ENCODE data around the gene ACACA. TPM values are rescaled to one million over a fixed set of nuclear protein-coding genes. Genes with fewer than 3 reads are reported as not detected.

The ACACA gene
- total RNA-seq, 1 experiment from 2014 or later: 33.0 TPM

DNA sequence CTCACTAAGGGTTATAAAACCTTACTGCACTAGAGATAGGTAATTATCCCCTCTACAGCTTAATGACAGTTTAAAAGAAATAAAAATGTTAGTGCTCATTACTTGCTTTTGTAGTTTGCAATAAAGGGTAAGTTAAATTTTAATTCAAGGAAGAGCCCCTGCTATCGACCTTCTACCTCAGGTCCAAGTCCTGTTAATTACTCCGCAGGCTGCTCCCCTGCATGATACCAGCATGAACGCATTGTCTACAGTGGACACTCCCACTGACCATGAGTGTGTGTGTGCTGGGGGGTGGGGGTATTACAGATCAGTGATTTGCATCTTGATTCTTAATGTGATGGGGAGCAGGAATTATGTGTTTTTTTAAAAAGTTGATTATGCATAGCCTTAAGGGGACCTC lies 354.8 kb downstream of the ACACA start:
- Histone ChIP-seq H3K27me3 (ENCODE audit: low read length) (no peaks in the 10 kb centered on the region), H3K4me2 (ENCODE audit: low read length) (no peak overlapping the region), H2AFZ (ENCODE audit: low read length) (no peak overlapping the region), H3K9me2 (replicated peaks; ENCODE audit: low read length) (no peaks in the 10 kb centered on the region), H3K27ac (ENCODE audit: low read length) (no peak overlapping the region), H3K36me3 (ENCODE audit: low read depth, low read length) (no peaks in the 10 kb centered on the region; the same call in 1 of the 2 replicates), H4K20me1 (ENCODE audit: low read length) (no peaks in the 10 kb centered on the region), H3K4me3 (ENCODE audit: low read length) (no peak overlapping the region), H3K9ac (ENCODE audit: low read length) (no peak overlapping the region), H3K4me1 (ENCODE audit: insufficient read depth, low read length) (no peaks in the 10 kb centered on the region), H3F3A (ENCODE audit: low read length, unreplicated experiment) (no peaks in the 10 kb centered on the region), H3K79me2 (ENCODE audit: low read length) (no peaks in the 10 kb centered on the region), H3K9me3 (ENCODE audit: low read length) (no peaks in the 10 kb centered on the region)
- TF ChIP-seq EZH2 (IDR thresholded peaks at IDR 0.05; ENCODE audit: low read length, unreplicated experiment) (no peak), CTCF (conservative IDR thresholded peaks at IDR 0.05; ENCODE audit: low read depth, low read length) (no peak), EZH2phosphoT487 (IDR thresholded peaks at IDR 0.05; ENCODE audit: borderline replicate concordance, low read length) (no peak)
- CTCF ChIA-PET: no interaction called here
- no TSS peak for BruUV-seq (replicated peaks)
- ATAC-seq: no peak
- no peak for DNase-seq
- intact Hi-C loops (cut with micrococcal nuclease): no loop called here
- POLR2A ChIA-PET (ENCODE audit: unreplicated experiment): no interaction called here

DNA sequence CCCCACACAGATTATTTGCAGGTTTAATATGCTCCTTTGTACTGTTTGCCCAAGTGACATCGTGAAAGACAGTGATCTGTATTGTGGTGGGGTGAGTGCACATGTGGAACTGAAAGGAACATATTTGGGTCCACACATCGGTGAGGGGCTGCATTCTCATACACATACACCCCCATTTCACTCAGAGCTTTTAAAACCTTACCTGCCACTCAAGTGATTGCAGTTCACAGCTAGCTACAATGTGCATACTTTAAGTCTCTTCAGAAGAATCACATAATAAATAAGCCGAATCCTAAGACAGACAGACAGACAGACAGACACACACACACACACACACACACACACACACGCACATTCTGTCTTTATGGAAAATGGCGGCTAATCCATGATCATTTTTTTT lies 355.3 kb downstream of the ACACA start:
- Histone ChIP-seq H3K4me2 (ENCODE audit: low read length) (no peak overlapping the region), H3K4me3 (ENCODE audit: low read length) (no peak overlapping the region), H3K27me3 (ENCODE audit: low read length) (no peaks in the 10 kb centered on the region), H3K4me1 (ENCODE audit: insufficient read depth, low read length) (no peaks in the 10 kb centered on the region), H3K79me2 (ENCODE audit: low read length) (no peaks in the 10 kb centered on the region), H3K36me3 (ENCODE audit: low read depth, low read length) (no peaks in the 10 kb centered on the region; the same call in 1 of the 2 replicates), H4K20me1 (ENCODE audit: low read length) (no peaks in the 10 kb centered on the region), H3K9me3 (ENCODE audit: low read length) (no peaks in the 10 kb centered on the region), H3K9ac (ENCODE audit: low read length) (no peak overlapping the region), H3F3A (ENCODE audit: low read length, unreplicated experiment) (no peaks in the 10 kb centered on the region), H3K9me2 (replicated peaks; ENCODE audit: low read length) (no peaks in the 10 kb centered on the region), H3K27ac (ENCODE audit: low read length) (no peak overlapping the region), H2AFZ (ENCODE audit: low read length) (no peak overlapping the region)
- ATAC-seq (no peak), DNase-seq (no peak)
- intact Hi-C loops (cut with micrococcal nuclease): no loop called here
- CTCF ChIA-PET: no interaction called here
- BruUV-seq (replicated peaks): no TSS peak
- TF ChIP-seq EZH2 (IDR thresholded peaks at IDR 0.05; ENCODE audit: low read length, unreplicated experiment) (no peak), EZH2phosphoT487 (IDR thresholded peaks at IDR 0.05; ENCODE audit: borderline replicate concordance, low read length) (no peak), CTCF (conservative IDR thresholded peaks at IDR 0.05; ENCODE audit: low read depth, low read length) (no peak)
- POLR2A ChIA-PET (ENCODE audit: unreplicated experiment): no interaction called here

DNA sequence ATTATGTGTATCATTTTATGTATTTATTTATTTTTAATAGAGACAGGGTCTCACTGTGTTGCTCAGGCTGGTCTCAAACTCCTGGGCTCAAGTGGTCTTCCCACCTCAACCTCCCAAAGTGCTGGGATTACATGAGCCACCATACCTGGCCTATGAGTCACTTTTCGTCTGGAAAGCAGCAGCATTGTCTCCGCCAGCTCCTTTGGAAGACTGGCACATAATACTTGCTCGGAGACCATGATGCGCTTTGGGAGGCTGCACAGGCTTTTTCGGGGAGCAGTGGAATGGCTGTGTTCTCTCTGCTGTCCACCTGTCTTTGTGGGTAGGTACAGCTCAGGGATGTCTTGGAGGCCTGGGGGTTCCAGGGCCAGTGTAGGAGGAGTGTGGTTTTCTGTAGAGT lies 355.7 kb downstream of the ACACA start:
- H3K27me3 ChIP-seq (ENCODE audit: low read length): no peaks in the 10 kb centered on the region
- H3K9ac ChIP-seq (ENCODE audit: low read length): no peak overlapping the region
- TF ChIP-seq CTCF (conservative IDR thresholded peaks at IDR 0.05; ENCODE audit: low read depth, low read length): no peak
- no peak overlapping the region for H3K4me2 ChIP-seq (ENCODE audit: low read length)
- intact Hi-C loops (cut with micrococcal nuclease): no loop called here
- DNase-seq: peak; percentile 6
- POLR2A ChIA-PET (ENCODE audit: unreplicated experiment): no interaction called here
- no peak overlapping the region for H3K27ac ChIP-seq (ENCODE audit: low read length)
- H3K4me1 ChIP-seq (ENCODE audit: insufficient read depth, low read length): no peaks in the 10 kb centered on the region
- H4K20me1 ChIP-seq (ENCODE audit: low read length): no peaks in the 10 kb centered on the region
- no peaks in the 10 kb centered on the region; the same call in 1 of the 2 replicates for H3K36me3 ChIP-seq (ENCODE audit: low read depth, low read length)
- H3K79me2 ChIP-seq (ENCODE audit: low read length): no peaks in the 10 kb centered on the region
- BruUV-seq (replicated peaks): no TSS peak
- H3K9me3 ChIP-seq (ENCODE audit: low read length): no peaks in the 10 kb centered on the region
- H3F3A ChIP-seq (ENCODE audit: low read length, unreplicated experiment): no peaks in the 10 kb centered on the region
- H3K9me2 ChIP-seq (replicated peaks; ENCODE audit: low read length): no peaks in the 10 kb centered on the region
- no peak overlapping the region for H2AFZ ChIP-seq (ENCODE audit: low read length)
- CTCF ChIA-PET: no interaction called here
- H3K4me3 ChIP-seq (ENCODE audit: low read length): no peak overlapping the region
- no peak for ATAC-seq
